ENCODE measurements around the gene KIDINS220. TPM values are rescaled to one million over a fixed set of nuclear protein-coding genes. Genes with fewer than 3 reads are reported as not detected.

The KIDINS220 gene
- total RNA-seq, 1 experiment from 2014 or later, result 26.8 TPM

- Histone ChIP-seq H2AFZ (ENCODE audit: low read length) (no peak overlapping the region), H3K36me3 (ENCODE audit: insufficient read depth, low read length) (no peaks in the 10 kb centered on the region), H3K27me3 (ENCODE audit: low read length) (no peaks in the 10 kb centered on the region), H3K4me1 (ENCODE audit: low read length) (no peaks in the 10 kb centered on the region), H3K9me3 (ENCODE audit: low read length) (no peaks in the 10 kb centered on the region), H3K27ac (ENCODE audit: low read length) (no peak overlapping the region), H4K20me1 (ENCODE audit: insufficient read depth, low read depth, low read length) (no peaks in the 10 kb centered on the region), H3K9me2 (replicated peaks; ENCODE audit: insufficient read depth, low read length) (no peaks in the 10 kb centered on the region), H3K79me2 (ENCODE audit: low read length) (no peaks in the 10 kb centered on the region), H3K9ac (ENCODE audit: low read length) (no peak overlapping the region), H3K4me3 (ENCODE audit: low read length) (no peak overlapping the region), H3K4me2 (ENCODE audit: low read depth, low read length, poor library complexity, severe bottlenecking) (no peak overlapping the region)
- no peak for DNase-seq
Measured at GRCh38 chr2:8779795-8780671, 57.4 kb downstream of the KIDINS220 start.

- no peaks in the 10 kb centered on the region for H3K36me3 ChIP-seq (ENCODE audit: insufficient read depth, low read length)
- no peaks in the 10 kb centered on the region for H3K4me1 ChIP-seq (ENCODE audit: low read length)
- no peak overlapping the region for H3K9ac ChIP-seq (ENCODE audit: low read length)
- H3K27me3 ChIP-seq (ENCODE audit: low read length), result no peaks in the 10 kb centered on the region
- no peaks in the 10 kb centered on the region for H3K79me2 ChIP-seq (ENCODE audit: low read length)
- no peak overlapping the region for H3K4me3 ChIP-seq (ENCODE audit: low read length)
- H3K27ac ChIP-seq (ENCODE audit: low read length), result no peak overlapping the region
- H4K20me1 ChIP-seq (ENCODE audit: insufficient read depth, low read depth, low read length), result no peaks in the 10 kb centered on the region
- DNase-seq, result no peak
- no peaks in the 10 kb centered on the region for H3K9me2 ChIP-seq (replicated peaks; ENCODE audit: insufficient read depth, low read length)
- H3K9me3 ChIP-seq (ENCODE audit: low read length), result no peaks in the 10 kb centered on the region
- no peak overlapping the region for H2AFZ ChIP-seq (ENCODE audit: low read length)
- no peak overlapping the region for H3K4me2 ChIP-seq (ENCODE audit: low read depth, low read length, poor library complexity, severe bottlenecking)
Measured at GRCh38 chr2:8774371-8774770, 63.0 kb downstream of the KIDINS220 start.

GRCh38 chr2:8767324-8767723 lies 70.1 kb downstream of the KIDINS220 start:
- Histone ChIP-seq H3K4me2 (ENCODE audit: low read depth, low read length, poor library complexity, severe bottlenecking) (no peak overlapping the region), H3K79me2 (ENCODE audit: low read length) (no peaks in the 10 kb centered on the region), H3K27me3 (ENCODE audit: low read length) (no peaks in the 10 kb centered on the region), H2AFZ (ENCODE audit: low read length) (no peak overlapping the region), H3K4me3 (ENCODE audit: low read length) (no peak overlapping the region), H4K20me1 (ENCODE audit: insufficient read depth, low read depth, low read length) (no peaks in the 10 kb centered on the region), H3K9ac (ENCODE audit: low read length) (no peak overlapping the region), H3K9me3 (ENCODE audit: low read length) (no peaks in the 10 kb centered on the region), H3K36me3 (ENCODE audit: insufficient read depth, low read length) (no peaks in the 10 kb centered on the region), H3K9me2 (replicated peaks; ENCODE audit: insufficient read depth, low read length) (no peaks in the 10 kb centered on the region), H3K4me1 (ENCODE audit: low read length) (no peaks in the 10 kb centered on the region), H3K27ac (ENCODE audit: low read length) (no peak overlapping the region)
- no peak for DNase-seq

- Histone ChIP-seq H3K9me3 (ENCODE audit: low read length) (no peaks in the 10 kb centered on the region), H3K9me2 (replicated peaks; ENCODE audit: insufficient read depth, low read length) (no peaks in the 10 kb centered on the region), H3K36me3 (ENCODE audit: insufficient read depth, low read length) (no peaks in the 10 kb centered on the region), H4K20me1 (ENCODE audit: insufficient read depth, low read depth, low read length) (no peaks in the 10 kb centered on the region), H3K9ac (ENCODE audit: low read length) (no peak overlapping the region), H3K4me1 (ENCODE audit: low read length) (0 out of 2 replicates have a peak, but pooled peaks cover 2% of the 10 kb centered on the region), H3K27me3 (ENCODE audit: low read length) (no peaks in the 10 kb centered on the region), H3K4me3 (ENCODE audit: low read length) (no peak overlapping the region), H3K27ac (ENCODE audit: low read length) (no peak overlapping the region), H3K79me2 (ENCODE audit: low read length) (no peaks in the 10 kb centered on the region), H2AFZ (ENCODE audit: low read length) (no peak overlapping the region), H3K4me2 (ENCODE audit: low read depth, low read length, poor library complexity, severe bottlenecking) (no peak overlapping the region)
- DNase-seq, result peak; percentile 71
Measured at GRCh38 chr2:8761529-8762164, 75.8 kb downstream of the KIDINS220 start.

- Histone ChIP-seq H3K4me3 (ENCODE audit: low read length) (no peak overlapping the region), H3K4me2 (ENCODE audit: low read depth, low read length, poor library complexity, severe bottlenecking) (no peak overlapping the region), H3K79me2 (ENCODE audit: low read length) (no peaks in the 10 kb centered on the region), H3K27me3 (ENCODE audit: low read length) (no peaks in the 10 kb centered on the region), H2AFZ (ENCODE audit: low read length) (no peak overlapping the region), H3K9me2 (replicated peaks; ENCODE audit: insufficient read depth, low read length) (no peaks in the 10 kb centered on the region), H3K4me1 (ENCODE audit: low read length) (peaks cover 12% of the 10 kb centered on the region), H3K9me3 (ENCODE audit: low read length) (no peaks in the 10 kb centered on the region), H3K9ac (ENCODE audit: low read length) (no peak overlapping the region), H3K36me3 (ENCODE audit: insufficient read depth, low read length) (0 out of 2 replicates have a peak, but pooled peaks cover 3% of the 10 kb centered on the region), H3K27ac (ENCODE audit: low read length) (no peak overlapping the region), H4K20me1 (ENCODE audit: insufficient read depth, low read depth, low read length) (no peaks in the 10 kb centered on the region)
- no peak for DNase-seq
Measured at GRCh38 chr2:8756716-8757115, 80.7 kb downstream of the KIDINS220 start.

- H4K20me1 ChIP-seq (ENCODE audit: insufficient read depth, low read depth, low read length), result no peaks in the 10 kb centered on the region
- no peak for DNase-seq
- no peaks in the 10 kb centered on the region for H3K9me2 ChIP-seq (replicated peaks; ENCODE audit: insufficient read depth, low read length)
- H3K9me3 ChIP-seq (ENCODE audit: low read length), result no peaks in the 10 kb centered on the region
- H3K4me1 ChIP-seq (ENCODE audit: low read length), result peaks cover 10% of the 10 kb centered on the region
- H3K4me3 ChIP-seq (ENCODE audit: low read length), result no peak overlapping the region
- H3K9ac ChIP-seq (ENCODE audit: low read length), result no peak overlapping the region
- H2AFZ ChIP-seq (ENCODE audit: low read length), result no peak overlapping the region
- no peak overlapping the region for H3K4me2 ChIP-seq (ENCODE audit: low read depth, low read length, poor library complexity, severe bottlenecking)
- H3K79me2 ChIP-seq (ENCODE audit: low read length), result no peaks in the 10 kb centered on the region
- H3K36me3 ChIP-seq (ENCODE audit: insufficient read depth, low read length), result 0 out of 2 replicates have a peak, but pooled peaks cover 3% of the 10 kb centered on the region
- H3K27ac ChIP-seq (ENCODE audit: low read length), result no peak overlapping the region
- H3K27me3 ChIP-seq (ENCODE audit: low read length), result no peaks in the 10 kb centered on the region
Measured at GRCh38 chr2:8756230-8756629, 81.2 kb downstream of the KIDINS220 start.

- Histone ChIP-seq H3K9me3 (ENCODE audit: low read length) (no peaks in the 10 kb centered on the region), H3K4me2 (ENCODE audit: low read depth, low read length, poor library complexity, severe bottlenecking) (no peak overlapping the region), H3K79me2 (ENCODE audit: low read length) (no peaks in the 10 kb centered on the region), H3K36me3 (ENCODE audit: insufficient read depth, low read length) (0 out of 2 replicates have a peak, but pooled peaks cover 3% of the 10 kb centered on the region), H3K9me2 (replicated peaks; ENCODE audit: insufficient read depth, low read length) (no peaks in the 10 kb centered on the region), H3K27ac (ENCODE audit: low read length) (no peak overlapping the region), H3K27me3 (ENCODE audit: low read length) (no peaks in the 10 kb centered on the region), H3K9ac (ENCODE audit: low read length) (no peak overlapping the region), H3K4me3 (ENCODE audit: low read length) (no peak overlapping the region), H4K20me1 (ENCODE audit: insufficient read depth, low read depth, low read length) (no peaks in the 10 kb centered on the region), H3K4me1 (ENCODE audit: low read length) (peaks cover 10% of the 10 kb centered on the region), H2AFZ (ENCODE audit: low read length) (no peak overlapping the region)
- DNase-seq, result no peak
Measured at GRCh38 chr2:8754106-8754776, 83.2 kb downstream of the KIDINS220 start.

- Histone ChIP-seq H3K4me1 (ENCODE audit: low read length) (peaks cover 10% of the 10 kb centered on the region), H3K9ac (ENCODE audit: low read length) (no peak overlapping the region), H4K20me1 (ENCODE audit: insufficient read depth, low read depth, low read length) (no peaks in the 10 kb centered on the region), H3K4me2 (ENCODE audit: low read depth, low read length, poor library complexity, severe bottlenecking) (no peak overlapping the region), H3K9me3 (ENCODE audit: low read length) (no peaks in the 10 kb centered on the region), H3K36me3 (ENCODE audit: insufficient read depth, low read length) (0 out of 2 replicates have a peak, but pooled peaks cover 3% of the 10 kb centered on the region), H3K9me2 (replicated peaks; ENCODE audit: insufficient read depth, low read length) (no peaks in the 10 kb centered on the region), H3K27ac (ENCODE audit: low read length) (no peak overlapping the region), H3K4me3 (ENCODE audit: low read length) (no peak overlapping the region), H3K27me3 (ENCODE audit: low read length) (no peaks in the 10 kb centered on the region), H2AFZ (ENCODE audit: low read length) (no peak overlapping the region), H3K79me2 (ENCODE audit: low read length) (no peaks in the 10 kb centered on the region)
- DNase-seq, result no peak
Measured at GRCh38 chr2:8753609-8754008, 83.8 kb downstream of the KIDINS220 start.

Measured in Karpas-422 (cell line).